Glomerular visceral epithelial cell (primary cell): ENCODE results near the gene PCDHA4.

Experiments
- DNase-seq: peaks from one replicate; pipeline ENCODE4 v3.0.0-alpha.2; 2016; ENCODE audit errors: extremely low spot score

Gene PCDHA4

GRCh38 chr5:140855772-140856674 is 49.2 kb downstream of the PCDHA4 start, which contains the start of gene PCDHA10:
Gene PCDHA10 (plus strand): TSS chr5:140855897. CDS start chr5:140856049, 152 bp downstream.
- no peak for DNase-seq

GRCh38 chr5:140857177-140857986 is 50.5 kb downstream of the PCDHA4 start:
- DNase-seq, result no peak

- DNase-seq, result no peak
Measured at GRCh38 chr5:140857987-140858240, 51.0 kb downstream of the PCDHA4 start.

- DNase-seq, result no peak
Measured at GRCh38 chr5:140862441-140863295, 55.8 kb downstream of the PCDHA4 start.
